ENCODE results near the gene ATP10A. TPM values are rescaled to one million over a fixed set of nuclear protein-coding genes. Genes with fewer than 3 reads are reported as not detected.
"Not testable (repeated sequence)": the region's sequence is repeated elsewhere in the genome, so short reads cannot be mapped to it uniquely, and the experiment has no call there.

ATP10A gene
- total RNA-seq, 1 experiment from 2014 or later: 2.1 TPM

- ATAC-seq: no peak
- Mint-ChIP-seq H3K4me3 (no peak overlapping the region), H3K27me3 (ENCODE audit: low read depth) (peaks cover 100% of the 10 kb centered on the region), H3K36me3 (no peaks in the 10 kb centered on the region), H3K27ac (no peak overlapping the region), H3K4me1 (peaks cover 54% of the 10 kb centered on the region), H3K9me3 (no peaks in the 10 kb centered on the region)
- no peak for TF ChIP-seq AR (CRISPR knock-in tag; IDR thresholded peaks at IDR 0.05)
- TF ChIP-seq FOXK1 (CRISPR knock-in tag; IDR thresholded peaks at IDR 0.05): no peak
- no peak for TF ChIP-seq PRRX2 (CRISPR knock-in tag; IDR thresholded peaks at IDR 0.05)
- no peak for TF ChIP-seq KAT7 (CRISPR knock-in tag; IDR thresholded peaks at IDR 0.05; ENCODE audit: borderline replicate concordance)
- ChIA-PET CTCF (interaction anchor here (1.2 to 1.7 kb wide), 2 partner anchors 51 to 69 kb away, joined by 5 read pairs; no protein-coding TSS in a partner anchor), POLR2A (no interaction called here)
- no peak for DNase-seq (ENCODE audit: low spot score)
These were observed 221.8 kb downstream of the ATP10A start for GRCh38 chr15:25641361-25641760.

- H3K27ac Mint-ChIP-seq; H3K4me3 Mint-ChIP-seq; H3K9me3 Mint-ChIP-seq; POLR2A ChIA-PET; ATAC-seq; DNase-seq (ENCODE audit: low spot score); H3K36me3 Mint-ChIP-seq: not testable (repeated sequence)
- Mint-ChIP-seq H3K4me1 (peaks cover 55% of the 10 kb centered on the region), H3K27me3 (ENCODE audit: low read depth) (peaks cover 100% of the 10 kb centered on the region)
- CTCF ChIA-PET: interaction anchor here (1.7 kb wide), 1 partner anchor 69 kb away, joined by 5 read pairs; no protein-coding TSS in a partner anchor
These were observed 222.2 kb downstream of the ATP10A start for GRCh38 chr15:25640959-25641358.

DNA sequence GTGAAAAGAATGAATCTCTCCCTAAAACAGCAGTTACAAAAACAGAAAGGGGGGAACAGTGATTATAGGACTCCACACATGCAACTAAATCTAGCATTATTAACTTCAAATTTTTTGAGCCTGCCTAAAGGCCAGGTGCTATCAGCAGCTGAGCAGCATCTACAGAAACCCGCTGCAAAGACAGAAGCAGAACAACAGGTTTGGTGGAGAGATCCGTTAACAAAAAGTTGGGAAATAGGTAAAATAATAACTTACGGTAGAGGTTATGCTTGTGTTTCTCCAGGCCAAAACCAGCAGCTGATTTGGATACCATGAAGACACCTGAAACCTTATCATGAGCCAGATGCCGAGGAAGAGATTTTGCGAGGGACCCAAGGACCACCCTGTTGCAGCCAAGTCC lies 222.7 kb downstream of the ATP10A start:
- POLR2A ChIA-PET: no interaction called here
- peaks cover 55% of the 10 kb centered on the region for H3K4me1 Mint-ChIP-seq
- CTCF ChIA-PET: interaction anchor here (1.7 kb wide), 1 partner anchor 70 kb away, joined by 5 read pairs; no protein-coding TSS in a partner anchor
- no peaks in the 10 kb centered on the region for H3K36me3 Mint-ChIP-seq
- ATAC-seq (no peak), DNase-seq (ENCODE audit: low spot score) (no peak)
- no peak overlapping the region for H3K4me3 Mint-ChIP-seq
- no peak overlapping the region for H3K27ac Mint-ChIP-seq
- H3K9me3 Mint-ChIP-seq: no peaks in the 10 kb centered on the region
- TF ChIP-seq RELA (CRISPR knock-in tag; IDR thresholded peaks at IDR 0.05; ENCODE audit: borderline replicate concordance): no peak
- H3K27me3 Mint-ChIP-seq (ENCODE audit: low read depth): peaks cover 98% of the 10 kb centered on the region

DNA sequence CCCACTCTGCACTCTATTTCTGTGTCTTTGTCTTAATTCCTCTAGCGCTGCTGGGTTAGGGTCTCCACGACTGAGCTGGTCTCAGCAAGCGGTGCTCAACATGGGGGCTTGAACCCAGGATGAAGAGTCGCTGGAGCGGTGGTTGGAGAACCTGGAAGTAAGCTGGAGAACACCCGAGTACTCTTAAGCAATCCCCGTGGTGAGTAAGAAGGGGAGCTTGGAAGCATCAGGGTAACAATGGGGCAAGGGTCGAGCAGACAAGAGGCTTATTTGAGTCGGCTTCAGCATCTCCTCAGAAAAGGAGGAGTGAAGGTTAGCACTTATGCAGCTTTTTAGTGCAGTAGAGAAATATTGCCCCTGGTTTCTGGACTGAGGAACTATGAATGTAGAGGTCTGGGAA lies 226.6 kb downstream of the ATP10A start:
- Mint-ChIP-seq H3K27me3 (ENCODE audit: low read depth) (peaks cover 64% of the 10 kb centered on the region), H3K4me1 (peaks cover 29% of the 10 kb centered on the region)
- not testable (repeated sequence) for H3K27ac Mint-ChIP-seq; H3K9me3 Mint-ChIP-seq; DNase-seq (ENCODE audit: low spot score); H3K36me3 Mint-ChIP-seq; ATAC-seq; H3K4me3 Mint-ChIP-seq
- CTCF ChIA-PET: interaction anchor here (1.3 kb wide), 1 partner anchor 55 kb away, joined by 4 read pairs; no protein-coding TSS in a partner anchor
- POLR2A ChIA-PET: interaction anchor here (1.2 kb wide), 1 partner anchor 18 kb away, joined by 3 read pairs; no protein-coding TSS in a partner anchor

GRCh38 chr15:25635191-25635590 lies 227.9 kb downstream of the ATP10A start:
- H3K36me3 Mint-ChIP-seq: no peaks in the 10 kb centered on the region
- peaks cover 25% of the 10 kb centered on the region for H3K4me1 Mint-ChIP-seq
- H3K4me3 Mint-ChIP-seq: no peak overlapping the region
- DNase-seq (ENCODE audit: low spot score): no peak
- H3K9me3 Mint-ChIP-seq: no peaks in the 10 kb centered on the region
- CTCF ChIA-PET: interaction anchor here (1.2 kb wide), 1 partner anchor 127 kb away, joined by 3 read pairs; no protein-coding TSS in a partner anchor
- no peak for ATAC-seq
- peaks cover 51% of the 10 kb centered on the region for H3K27me3 Mint-ChIP-seq (ENCODE audit: low read depth)
- POLR2A ChIA-PET: no interaction called here
- no peak for TF ChIP-seq ZBTB21 (CRISPR knock-in tag; IDR thresholded peaks at IDR 0.05; ENCODE audit: borderline replicate concordance)
- no peak for TF ChIP-seq NFATC4 (CRISPR knock-in tag; IDR thresholded peaks at IDR 0.05)
- TF ChIP-seq, protein P1, sequence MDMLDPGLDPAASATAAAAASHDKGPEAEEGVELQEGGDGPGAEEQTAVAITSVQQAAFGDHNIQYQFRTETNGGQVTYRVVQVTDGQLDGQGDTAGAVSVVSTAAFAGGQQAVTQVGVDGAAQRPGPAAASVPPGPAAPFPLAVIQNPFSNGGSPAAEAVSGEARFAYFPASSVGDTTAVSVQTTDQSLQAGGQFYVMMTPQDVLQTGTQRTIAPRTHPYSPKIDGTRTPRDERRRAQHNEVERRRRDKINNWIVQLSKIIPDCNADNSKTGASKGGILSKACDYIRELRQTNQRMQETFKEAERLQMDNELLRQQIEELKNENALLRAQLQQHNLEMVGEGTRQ (CRISPR knock-in tag; IDR thresholded peaks at IDR 0.05): no peak
- no peak for TF ChIP-seq AR (CRISPR knock-in tag; IDR thresholded peaks at IDR 0.05)
- no peak for TF ChIP-seq E2F4 (CRISPR knock-in tag; IDR thresholded peaks at IDR 0.05; ENCODE audit: borderline replicate concordance, low read depth)
- no peak overlapping the region for H3K27ac Mint-ChIP-seq

Data from WTC11 (cell line).